A549 (cell line): ENCODE measurements around the gene VWA5B1.

Experiments used
- CTCF ChIP-seq: fragments of >200 bp; sonication (Bioruptor Twin); formaldehyde crosslinking; IDR thresholded peaks from 3 replicates; pipeline ENCODE4 v1.5.1; 2016
- JUNB ChIP-seq: fragments of >200 bp; sonication (Bioruptor Twin); formaldehyde crosslinking; IDR thresholded peaks from 2 replicates; pipeline ENCODE4 v1.6.1; 2016
- TF ChIP-seq, protein P1 (sequence below): IDR thresholded peaks from 2 replicates; pipeline ENCODE4 v1.6.1; 2012

GRCh38 chr1:20366056-20366462 lies 75.4 kb downstream of the VWA5B1 start:
- TF ChIP-seq CTCF (no peak), JUNB (no peak)
- TF ChIP-seq, protein P1, sequence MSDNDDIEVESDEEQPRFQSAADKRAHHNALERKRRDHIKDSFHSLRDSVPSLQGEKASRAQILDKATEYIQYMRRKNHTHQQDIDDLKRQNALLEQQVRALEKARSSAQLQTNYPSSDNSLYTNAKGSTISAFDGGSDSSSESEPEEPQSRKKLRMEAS: no peak
